T-helper 1 cell treated with Interleukin-12 subunit alpha and Interleukin-12 subunit beta and Interleukin-4 antibody, amounts not matched to agents 30 ng/mL and 1 ng/mL, for 36 hours (primary cell): ENCODE data around the gene TUG1. TPM values are rescaled to one million over a fixed set of nuclear protein-coding genes. Genes with fewer than 3 reads are reported as not detected.

Experiments
- intact Hi-C: fragments of 100-400 bp; cut with micrococcal nuclease; formaldehyde crosslinking; loops from one replicate; pipeline ENCODE4 v1.15.1; 2024
- total RNA-seq: library from RNA; stranded (reverse); gene quantifications from 2 replicates; pipeline ENCODE4 v1.2.3, GENCODE V29; 2022

TUG1 gene
- total RNA-seq, 1 donor from 2014 or later: 84.6 TPM

- intact Hi-C loops: no loop called here
Measured at GRCh38 chr22:30994960-30995359, 25.9 kb downstream of the TUG1 start.

GRCh38 chr22:30996462-30996861 is 27.4 kb downstream of the TUG1 start:
- intact Hi-C loops: no loop called here

- intact Hi-C loops: no loop called here
Measured at GRCh38 chr22:30998329-30998728, 29.3 kb downstream of the TUG1 start.

- intact Hi-C loops: no loop called here
Measured at GRCh38 chr22:31001124-31001770, 32.2 kb downstream of the TUG1 start.

GRCh38 chr22:31005535-31005934 is 36.5 kb downstream of the TUG1 start:
- intact Hi-C loops: no loop called here

- intact Hi-C loops: no loop called here
Measured at GRCh38 chr22:31019191-31019930, 50.3 kb downstream of the TUG1 start.

- intact Hi-C loops: no loop called here
Measured at GRCh38 chr22:31020334-31020733, 51.3 kb downstream of the TUG1 start.

GRCh38 chr22:31022516-31022915 is 53.5 kb downstream of the TUG1 start:
- intact Hi-C loops: no loop called here

Other genes starting within 250 kb of the TUG1 start
- 38.7 and 46.5 TPM in 2 replicates for gene MORC2, start 491 bp upstream of the TUG1 start, total RNA-seq
- gene SMTN, start 112.1 kb downstream of the TUG1 start, total RNA-seq: 11.4 and 12.8 TPM in 2 replicates
- 9.5 and 9.6 TPM in 2 replicates for gene SELENOM, start 138.3 kb downstream of the TUG1 start, total RNA-seq
- 0.34 TPM in 1 of 2 replicates, not detected in the other for gene INPP5J, start 153.7 kb downstream of the TUG1 start, total RNA-seq
- not detected in 2 replicates for gene PLA2G3, start 171.2 kb downstream of the TUG1 start, total RNA-seq
- 22.7 and 24.6 TPM in 2 replicates for gene RNF185, start 190.9 kb downstream of the TUG1 start, total RNA-seq
- gene LIMK2, start 243.0 kb downstream of the TUG1 start, total RNA-seq: 54.4 and 65.2 TPM in 2 replicates